Gastrocnemius medialis (tissue), 4 donors: ENCODE results near the gene BSN. TPM values are rescaled to one million over a fixed set of nuclear protein-coding genes. Genes with fewer than 3 reads are reported as not detected.
"Not testable (repeated sequence)": the region's sequence is repeated elsewhere in the genome, so short reads cannot be mapped to it uniquely, and the experiment has no call there.

ENCODE experiments used
- ATAC-seq, 2 donors: fragments of 150-250 bp; one replicate each; pipeline ENCODE4 v1.9.1; 2016
- DNase-seq, 2 donors: peaks; one replicate each; pipeline ENCODE4 v3.0.0-alpha.2; 2019
- H3K27ac ChIP-seq, 4 donors: fragments of 200-600 bp; sonication (generic); 1 replicate in 1 of 4; 2 replicates in 3 of 4; pipeline ENCODE4 v1.5.1; 2016 to 2018; ENCODE audit warnings: mild to moderate bottlenecking in 2 of 4, moderate library complexity in 1 of 4
- H3K27me3 ChIP-seq, 3 donors: fragments of 200-600 bp; sonication (generic) in 2 of 3; 1 replicate in 1 of 3; 2 replicates in 2 of 3; pipeline versions ENCODE4 v1.5.1 to v1.6.0; 2016 to 2019; ENCODE audit warnings: mild to moderate bottlenecking in 1 of 3, moderate library complexity in 1 of 3
- H3K36me3 ChIP-seq, 2 donors: fragments of 200-600 bp; sonication (generic) in 1 of 2; one replicate each; pipeline ENCODE4 v1.5.1; 2017 to 2018
- H3K4me1 ChIP-seq, 2 donors: fragments of 200-600 bp; sonication (generic) in 1 of 2; one replicate each; pipeline ENCODE4 v1.5.1; 2016 to 2017; ENCODE audit warnings: mild to moderate bottlenecking in 2 of 2
- H3K4me3 ChIP-seq, 4 donors: fragments of 200-600 bp; sonication (generic) in 3 of 4; 1 replicate in 1 of 4; 2 replicates in 3 of 4; pipeline ENCODE4 v1.5.1; 2016 to 2019; ENCODE audit warnings: mild to moderate bottlenecking in 2 of 4
- H3K9me3 ChIP-seq, 3 donors: fragments of 200-600 bp; sonication (generic) in 2 of 3; 1 replicate in 1 of 3; 2 replicates in 2 of 3; pipeline ENCODE4 v1.5.1; 2016 to 2019
- CTCF ChIP-seq, 5 experiments: fragments of 450-650 bp in 3 of 5; fragments of 200-600 bp in 2 of 5; sonication (generic) in 2 of 5; IDR thresholded peaks in 4 of 5; conservative IDR thresholded peaks in 1 of 5; 1 replicate in 4 of 5; 2 replicates in 1 of 5; pipeline ENCODE4 v1.5.1; 2016 to 2019; ENCODE audit warnings: antibody characterized with exemption in 5 of 5, mild to moderate bottlenecking in 3 of 5, moderate library complexity in 3 of 5
- POLR2A ChIP-seq, 2 donors: fragments of 450-650 bp; IDR thresholded peaks; one replicate each; pipeline ENCODE4 v1.6.1; 2017; ENCODE audit warnings: antibody characterized with exemption in 2 of 2, mild to moderate bottlenecking in 2 of 2, moderate library complexity in 2 of 2
- in situ Hi-C, 4 donors: fragments of 200-750 bp; cut with MboI; loops; one replicate each; pipeline versions ENCODE4 v1.15.0 to v1.8.0; 2017; ENCODE audit warnings: low sequenced_read_pairs in 4 of 4
- intact Hi-C: fragments of 100-400 bp; cut with DNase I; formaldehyde crosslinking; loops from one replicate; pipeline ENCODE4 v1.15.1; 2023; ENCODE audit warnings: low total_unique reads
- total RNA-seq, 4 donors: library from RNA; depleted of rRNA; stranded (reverse); fragments of >200 nt; gene quantifications; one replicate each; pipeline versions ENCODE4 v1.1.0 to v1.2.3, GENCODE V29; 2016

BSN gene
- total RNA-seq, 4 donors from 2014 or later = 0.10 to 0.24 (median 0.21) TPM

- Histone ChIP-seq H3K27ac (no peak overlapping the region), H3K27me3 (no peaks in the 10 kb centered on the region), H3K4me1 (no peaks in the 10 kb centered on the region), H3K4me3 (no peak overlapping the region), H3K9me3 (no peaks in the 10 kb centered on the region), H3K36me3 (no peaks in the 10 kb centered on the region)
- in situ Hi-C loops (no loop called here), intact Hi-C loops (loop anchor here (5.0 kb wide), 1 partner anchor 35 kb away; no protein-coding TSS in a partner anchor)
- TF ChIP-seq CTCF (IDR thresholded peaks at IDR 0.05 in 4 of 5, conservative IDR thresholded peaks at IDR 0.05 in 1 of 5) (no peak), POLR2A (IDR thresholded peaks at IDR 0.05) (no peak)
- DNase-seq (no peak), ATAC-seq (no peak)
Observed at GRCh38 chr3:49582177-49582576, 27.9 kb downstream of the BSN start.

DNA sequence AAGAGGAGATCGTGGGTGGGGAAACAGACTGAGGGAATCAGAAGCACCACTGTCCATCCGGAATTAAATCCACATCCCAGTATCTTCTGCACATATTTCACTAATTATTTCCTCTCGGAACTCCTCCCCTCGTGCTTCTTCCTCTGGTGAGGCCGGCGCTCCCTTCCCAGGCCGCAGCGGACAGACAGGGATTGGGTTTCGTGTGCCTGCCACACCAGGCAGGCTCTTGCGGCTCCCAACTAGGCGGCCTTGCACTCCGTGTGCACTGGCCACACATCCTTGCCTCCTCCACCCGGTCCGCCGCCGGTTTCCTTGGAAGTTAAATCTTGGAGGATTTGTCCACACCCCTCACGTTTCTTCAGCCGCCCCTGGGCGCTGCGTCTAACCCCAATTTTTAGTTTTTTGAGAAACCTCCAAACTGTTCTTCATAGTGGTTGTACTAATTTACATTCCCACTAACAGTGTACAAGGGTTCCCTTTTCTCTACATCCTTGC is 31.0 kb downstream of the BSN start:
- in situ Hi-C loops, H3K27ac ChIP-seq, H3K4me3 ChIP-seq, H3K4me1 ChIP-seq, DNase-seq, H3K36me3 ChIP-seq, H3K9me3 ChIP-seq, ATAC-seq, H3K27me3 ChIP-seq, intact Hi-C loops: not testable (repeated sequence)

DNA sequence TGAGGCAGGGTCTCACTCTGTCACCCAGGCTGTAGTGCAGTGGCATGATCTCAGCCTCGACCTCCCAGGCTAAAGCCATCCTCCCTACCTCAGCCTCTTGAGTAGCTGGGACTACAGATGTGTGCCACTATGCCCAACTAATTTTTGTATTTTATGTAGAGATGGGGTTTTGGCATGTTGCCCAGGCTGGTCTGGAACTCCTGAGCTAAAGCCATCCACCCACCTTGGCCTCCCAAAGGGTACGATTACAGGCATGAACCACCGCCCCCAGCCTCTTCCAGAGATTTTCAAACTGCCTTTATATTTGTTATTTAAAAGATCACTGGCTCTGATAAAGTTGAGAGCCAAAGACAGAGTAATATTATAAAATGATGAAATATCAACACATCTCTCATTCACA is 37.3 kb downstream of the BSN start:
- Histone ChIP-seq H3K27me3 (no peaks in the 10 kb centered on the region), H3K4me1 (no peaks in the 10 kb centered on the region), H3K9me3 (no peaks in the 10 kb centered on the region), H3K4me3 (no peak overlapping the region), H3K36me3 (no peaks in the 10 kb centered on the region), H3K27ac (no peak overlapping the region)
- TF ChIP-seq CTCF (IDR thresholded peaks at IDR 0.05 in 4 of 5, conservative IDR thresholded peaks at IDR 0.05 in 1 of 5) = no peak
- TF ChIP-seq POLR2A (IDR thresholded peaks at IDR 0.05) = no peak
- ATAC-seq (no peak), DNase-seq (no peak)
- in situ Hi-C loops (no loop called here), intact Hi-C loops (no loop called here)

- no peak for ATAC-seq
- TF ChIP-seq POLR2A (IDR thresholded peaks at IDR 0.05) = no peak
- no peak for TF ChIP-seq CTCF (IDR thresholded peaks at IDR 0.05 in 4 of 5, conservative IDR thresholded peaks at IDR 0.05 in 1 of 5)
- intact Hi-C loops = no loop called here
Observed at GRCh38 chr3:49593041-49593440, 38.8 kb downstream of the BSN start.

GRCh38 chr3:49600781-49601180 is 46.5 kb downstream of the BSN start:
- Histone ChIP-seq H3K36me3 (no peaks in the 10 kb centered on the region), H3K27me3 (no peaks in the 10 kb centered on the region), H3K4me1 (no peaks in the 10 kb centered on the region), H3K27ac (no peak overlapping the region), H3K4me3 (no peak overlapping the region), H3K9me3 (no peaks in the 10 kb centered on the region)
- TF ChIP-seq POLR2A (IDR thresholded peaks at IDR 0.05) = no peak
- no peak for TF ChIP-seq CTCF (IDR thresholded peaks at IDR 0.05 in 4 of 5, conservative IDR thresholded peaks at IDR 0.05 in 1 of 5)
- DNase-seq = no peak
- in situ Hi-C loops (no loop called here), intact Hi-C loops (no loop called here)
- ATAC-seq = no peak

More at GRCh38 chr3:49593041-49593440, 38.8 kb downstream of the BSN start:
- Histone ChIP-seq H3K36me3 (no peaks in the 10 kb centered on the region), H3K27me3 (no peaks in the 10 kb centered on the region), H3K9me3 (no peaks in the 10 kb centered on the region), H3K4me3 (no peak overlapping the region), H3K4me1 (no peaks in the 10 kb centered on the region), H3K27ac (no peak overlapping the region)
- DNase-seq = no peak
- in situ Hi-C loops = no loop called here
